Loucy (cell line): Measurements from ENCODE around the gene ZFYVE28.

ENCODE experiments used
- H2AFZ ChIP-seq: fragments of 200-600 bp; sonication (generic); 2 replicates; pipeline ENCODE4 v1.6.0; 2016; ENCODE audit warnings: antibody characterized with exemption, mild to moderate bottlenecking, low read length, moderate library complexity
- H3F3A ChIP-seq: fragments of 200-600 bp; 2 replicates; pipeline ENCODE4 v1.6.0; 2016; ENCODE audit warnings: antibody characterized with exemption, low read depth, mild to moderate bottlenecking
- H3K27me3 ChIP-seq: fragments of 200-600 bp; sonication (generic); 2 replicates; pipeline ENCODE4 v1.6.1; 2014; ENCODE audit warnings: low read length, mild to moderate bottlenecking; ENCODE audit not compliant: insufficient read depth, poor library complexity, severe bottlenecking
- H3K36me3 ChIP-seq: fragments of 200-600 bp; sonication (generic); 2 replicates; pipeline ENCODE4 v1.6.1; 2016; ENCODE audit warnings: low read length; ENCODE audit not compliant: insufficient read depth
- H3K4me1 ChIP-seq: fragments of 200-600 bp; sonication (generic); 2 replicates; pipeline ENCODE4 v1.5.1; 2014; ENCODE audit warnings: low read length, mild to moderate bottlenecking; ENCODE audit not compliant: insufficient read depth, poor library complexity, severe bottlenecking
- H3K4me2 ChIP-seq: fragments of 200-600 bp; sonication (generic); 2 replicates; pipeline ENCODE4 v1.6.0; 2014; ENCODE audit warnings: antibody characterized with exemption, low read length, low read depth, mild to moderate bottlenecking; ENCODE audit not compliant: poor library complexity, severe bottlenecking
- H3K4me3 ChIP-seq: fragments of 200-600 bp; sonication (generic); 2 replicates; pipeline ENCODE4 v1.5.1; 2014; ENCODE audit warnings: low read length, mild to moderate bottlenecking, mixed read lengths; ENCODE audit not compliant: poor library complexity, severe bottlenecking
- H3K79me2 ChIP-seq: fragments of 200-600 bp; sonication (generic); 2 replicates; pipeline ENCODE4 v1.6.1; 2014; ENCODE audit warnings: low read length; ENCODE audit not compliant: insufficient read depth
- H3K9ac ChIP-seq: fragments of 200-600 bp; sonication (generic); 2 replicates; pipeline ENCODE4 v1.6.0; 2014; ENCODE audit warnings: mild to moderate bottlenecking, low read depth, low read length, moderate library complexity; ENCODE audit not compliant: poor library complexity, severe bottlenecking
- H3K9me2 ChIP-seq: fragments of 200-600 bp; sonication (generic); replicated peaks from 2 replicates; pipeline ENCODE4 v1.6.1; 2016; ENCODE audit warnings: low read depth, low read length, mixed read lengths
- H3K9me3 ChIP-seq: fragments of 200-600 bp; sonication (generic); 2 replicates; pipeline ENCODE4 v1.6.1; 2014; ENCODE audit warnings: mild to moderate bottlenecking, antibody characterized with exemption, low read length, low read depth; ENCODE audit not compliant: insufficient read depth
- H4K20me1 ChIP-seq: fragments of 200-600 bp; sonication (generic); 2 replicates; pipeline ENCODE4 v1.6.0; 2014; ENCODE audit warnings: antibody characterized with exemption, low read length, mild to moderate bottlenecking; ENCODE audit not compliant: insufficient read depth, poor library complexity, severe bottlenecking
- CTCF ChIP-seq: fragments of 200-600 bp; sonication (generic); conservative IDR thresholded peaks from 2 replicates; pipeline ENCODE4 v1.5.1; 2014; ENCODE audit warnings: mild to moderate bottlenecking, antibody characterized with exemption, low read length
- EZH2phosphoT487 ChIP-seq: fragments of 200-600 bp; IDR thresholded peaks from 2 replicates; pipeline ENCODE4 v1.6.1; 2018; ENCODE audit warnings: antibody characterized with exemption, mild to moderate bottlenecking, moderate library complexity, borderline replicate concordance

The ZFYVE28 gene

GRCh38 chr4:2324891-2325290 lies 93.6 kb downstream of the ZFYVE28 start:
- Histone ChIP-seq H3K27me3 (no peaks in the 10 kb centered on the region), H3K9me2 (no peaks in the 10 kb centered on the region), H3K4me1 (no peaks in the 10 kb centered on the region), H3K4me3 (no peak overlapping the region), H3K79me2 (no peaks in the 10 kb centered on the region), H3K4me2 (no peak overlapping the region), H3K9me3 (no peaks in the 10 kb centered on the region), H3F3A (no peaks in the 10 kb centered on the region), H3K36me3 (no peaks in the 10 kb centered on the region), H3K9ac (no peak overlapping the region), H2AFZ (no peak overlapping the region), H4K20me1 (no peaks in the 10 kb centered on the region)
- no peak for TF ChIP-seq CTCF
- TF ChIP-seq EZH2phosphoT487 = no peak

DNA sequence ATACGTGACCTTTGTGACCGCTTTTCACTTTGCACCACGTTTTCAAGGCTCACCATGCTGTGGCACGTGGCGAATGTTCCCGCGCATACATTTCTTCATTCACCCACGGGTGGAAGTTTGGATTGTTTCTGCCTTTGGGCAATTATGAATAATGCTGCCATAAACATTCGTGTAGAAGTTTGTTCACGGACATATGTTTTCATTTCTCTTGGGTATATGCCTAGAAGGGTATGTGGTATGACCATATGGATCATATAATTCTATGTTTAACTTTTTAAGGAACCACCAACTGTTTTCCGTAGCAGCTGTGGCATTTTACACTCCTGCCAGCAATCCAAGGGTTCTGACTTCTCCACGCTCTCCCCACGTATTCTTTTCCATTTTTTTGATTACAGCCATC lies 95.6 kb downstream of the ZFYVE28 start:
- Histone ChIP-seq H3K4me2 (no peak overlapping the region), H3K36me3 (no peaks in the 10 kb centered on the region), H3K9me2 (no peaks in the 10 kb centered on the region), H3K4me1 (no peaks in the 10 kb centered on the region), H2AFZ (no peak overlapping the region), H4K20me1 (no peaks in the 10 kb centered on the region), H3K4me3 (no peak overlapping the region), H3K9me3 (no peaks in the 10 kb centered on the region), H3K79me2 (no peaks in the 10 kb centered on the region), H3F3A (no peaks in the 10 kb centered on the region), H3K27me3 (no peaks in the 10 kb centered on the region), H3K9ac (no peak overlapping the region)
- TF ChIP-seq EZH2phosphoT487 (no peak), CTCF (no peak)

GRCh38 chr4:2322227-2322626 lies 96.2 kb downstream of the ZFYVE28 start:
- Histone ChIP-seq H3K79me2 (no peaks in the 10 kb centered on the region), H3K9ac (no peak overlapping the region), H3K27me3 (no peaks in the 10 kb centered on the region), H3K4me3 (no peak overlapping the region), H4K20me1 (no peaks in the 10 kb centered on the region), H3K9me2 (no peaks in the 10 kb centered on the region), H3K36me3 (no peaks in the 10 kb centered on the region), H3F3A (no peaks in the 10 kb centered on the region), H3K9me3 (no peaks in the 10 kb centered on the region), H3K4me1 (no peaks in the 10 kb centered on the region), H3K4me2 (no peak overlapping the region), H2AFZ (no peak overlapping the region)
- TF ChIP-seq CTCF = no peak
- TF ChIP-seq EZH2phosphoT487 = no peak
